ENCODE measurements around the gene PSTPIP2.
A peak's percentile ranks its signal among the peaks of the same experiment; 100 is the strongest.
"Not testable (repeated sequence)": the region's sequence is repeated elsewhere in the genome, so short reads cannot be mapped to it uniquely, and the experiment has no call there.

PSTPIP2 gene

GRCh38 chr18:45976974-45977373, 95.1 kb downstream of the PSTPIP2 start:
- no peak for DNase-seq

DNA sequence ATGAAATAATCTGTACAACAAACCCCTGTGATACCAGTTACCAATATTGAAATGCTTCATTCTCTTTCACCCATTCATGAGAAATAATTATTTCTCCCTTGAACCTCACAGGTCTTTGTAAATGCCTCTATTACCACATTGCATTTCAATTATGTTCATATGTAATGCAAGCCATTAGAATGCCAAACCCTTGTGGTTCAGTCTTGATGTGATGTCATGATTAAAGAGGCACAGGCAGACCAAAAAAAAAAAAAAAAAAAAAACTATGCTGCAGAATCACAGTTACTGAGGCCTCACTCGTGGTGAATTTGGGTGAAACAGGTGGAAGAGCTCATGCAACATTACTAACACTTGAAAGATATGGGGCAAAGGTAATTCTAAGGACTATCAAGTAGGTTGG, 95.5 kb downstream of the PSTPIP2 start:
- no peak for DNase-seq

DNA sequence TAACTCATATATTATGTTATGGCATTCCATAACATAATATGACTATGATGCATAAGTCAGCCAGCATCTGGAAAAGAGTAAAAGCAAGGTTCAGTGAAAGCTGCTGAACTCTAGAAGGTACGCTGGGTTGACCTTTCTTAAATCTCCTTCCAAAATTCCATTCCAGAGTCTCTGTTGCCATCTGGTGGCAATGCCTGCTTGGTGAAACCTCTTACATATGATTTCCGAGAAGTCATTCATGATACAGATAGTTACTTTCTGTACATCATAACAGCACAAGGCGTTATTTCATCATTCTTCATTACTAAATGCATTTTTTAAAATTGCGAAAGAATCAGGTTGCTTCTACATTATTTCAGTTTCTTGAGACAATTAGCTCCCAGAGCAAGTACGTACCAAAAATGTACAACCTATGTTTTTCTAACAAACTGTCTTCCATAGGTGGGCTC, 97.9 kb downstream of the PSTPIP2 start:
- DNase-seq = peak; percentile 78

GRCh38 chr18:45967007-45967706, 104.9 kb downstream of the PSTPIP2 start, which contains the start of gene EPG5:
EPG5 (minus strand) TSS chr18:45967329; CDS start chr18:45967239, 90 bp downstream.
- peak; percentile 95 for DNase-seq

GRCh38 chr18:45964913-45965312, 107.1 kb downstream of the PSTPIP2 start:
- DNase-seq = not testable (repeated sequence)

GRCh38 chr18:45962866-45963265, 109.2 kb downstream of the PSTPIP2 start:
- no peak for DNase-seq

DNA sequence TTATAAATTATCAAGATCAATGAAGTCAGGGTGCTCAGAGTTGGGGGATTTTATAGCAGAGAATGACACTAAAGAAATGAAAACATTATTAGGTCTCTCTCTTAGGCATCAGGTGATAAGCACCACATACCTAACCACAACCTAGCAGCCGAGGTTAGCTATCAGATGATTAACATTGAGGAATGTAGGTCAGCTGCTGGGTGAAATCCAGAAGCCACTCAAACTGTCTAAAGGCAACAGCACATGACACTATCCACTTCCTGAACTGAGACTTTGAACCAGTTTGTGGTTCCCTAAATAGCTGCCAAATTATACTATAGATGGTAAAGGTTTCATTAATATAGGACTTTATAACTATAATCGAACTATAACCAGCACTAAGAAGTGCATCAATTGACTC, 109.6 kb downstream of the PSTPIP2 start:
- DNase-seq = no peak

GRCh38 chr18:45959484-45959883, 112.6 kb downstream of the PSTPIP2 start:
- not testable (repeated sequence) for DNase-seq

DNA sequence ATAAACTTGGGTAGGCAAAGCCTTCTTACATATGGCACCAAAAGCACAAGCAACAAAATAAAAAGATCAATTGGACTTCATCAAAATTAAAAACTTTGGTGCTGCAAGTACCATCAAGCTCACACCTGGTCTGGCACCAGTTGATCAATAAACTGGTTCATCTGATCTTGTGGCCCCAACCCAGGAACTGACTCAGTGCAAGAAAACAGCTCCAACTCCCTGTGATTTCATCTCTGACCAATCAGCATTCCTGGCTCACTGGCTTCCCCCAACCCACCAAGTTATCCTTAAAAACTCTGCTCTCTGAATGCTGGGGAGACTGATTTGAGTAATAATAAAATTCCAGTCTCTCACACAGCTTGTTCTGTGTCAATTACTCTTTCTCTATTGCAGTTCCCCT, 113.3 kb downstream of the PSTPIP2 start:
- DNase-seq = no peak

- no peak for DNase-seq
These were observed 114.0 kb downstream of the PSTPIP2 start for GRCh38 chr18:45958027-45958426.

DNA sequence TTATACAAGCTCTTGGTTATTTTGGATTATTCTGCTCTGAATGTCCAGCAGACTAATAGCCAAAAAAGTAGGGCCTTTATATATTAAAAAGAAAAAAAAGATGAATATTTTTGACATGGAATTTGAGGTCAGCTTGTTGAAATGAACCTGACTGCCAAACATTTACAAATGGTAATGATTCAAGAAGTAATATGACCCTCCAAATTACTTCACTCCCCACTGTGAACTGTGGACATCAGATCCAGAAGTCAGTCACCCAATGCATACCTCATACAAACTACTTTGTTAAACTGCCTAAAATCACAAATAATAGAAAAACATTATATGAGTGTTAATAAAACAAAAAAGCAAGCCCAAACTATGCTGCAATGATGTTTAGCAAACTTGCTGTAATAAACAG, 115.0 kb downstream of the PSTPIP2 start:
- DNase-seq = no peak

- DNase-seq = no peak
These were observed 117.8 kb downstream of the PSTPIP2 start for GRCh38 chr18:45954070-45954934.

- no peak for DNase-seq
These were observed 120.9 kb downstream of the PSTPIP2 start for GRCh38 chr18:45951016-45951714.

GRCh38 chr18:45945669-45946068, 126.4 kb downstream of the PSTPIP2 start:
- no peak for DNase-seq

DNA sequence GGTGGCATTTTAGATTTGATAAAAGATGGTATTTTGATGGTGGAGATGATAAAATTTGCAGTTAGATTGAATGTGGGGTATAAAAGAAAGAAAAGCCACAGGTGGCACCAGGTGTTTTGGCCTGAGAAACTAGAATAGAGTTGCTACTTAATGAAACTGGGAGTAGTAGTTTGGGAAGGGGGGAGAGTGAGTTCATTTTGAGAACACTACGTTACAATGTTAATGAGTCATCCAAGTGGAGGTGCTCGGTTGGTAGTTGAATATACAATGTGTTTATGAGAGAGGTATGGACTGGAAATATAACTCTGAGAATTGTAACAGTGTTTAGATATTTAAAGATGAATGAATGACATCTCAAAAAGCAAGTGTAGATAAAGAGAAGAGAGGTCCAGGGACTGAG, 131.3 kb downstream of the PSTPIP2 start:
- no peak for DNase-seq

- DNase-seq = no peak
These were observed 132.8 kb downstream of the PSTPIP2 start for GRCh38 chr18:45939236-45939635.

DNA sequence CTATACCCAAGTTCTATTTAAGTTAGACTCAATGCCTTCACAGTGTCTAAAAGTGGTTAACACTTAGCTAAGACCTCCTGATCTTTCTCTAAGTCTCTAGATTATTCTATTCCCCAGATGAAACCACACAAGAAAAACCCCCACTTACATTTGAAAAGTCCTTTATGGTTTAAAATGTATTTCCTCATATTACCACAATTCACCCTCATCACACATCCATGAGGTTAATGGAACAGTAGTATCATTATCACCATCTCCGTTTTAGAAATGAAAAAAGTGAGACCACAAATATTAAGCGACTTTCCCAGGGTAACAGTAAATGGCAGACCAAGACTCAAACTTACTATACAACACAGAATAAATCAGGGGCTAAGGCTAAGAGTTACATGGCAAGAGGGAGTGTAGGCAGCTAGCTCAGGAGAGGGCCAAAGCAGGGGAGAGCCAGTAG, 133.5 kb downstream of the PSTPIP2 start:
- no peak for DNase-seq

- no peak for DNase-seq
These were observed 136.3 kb downstream of the PSTPIP2 start for GRCh38 chr18:45935591-45936335.
